Astrocyte (in vitro differentiated cells and primary cell): ENCODE measurements around the gene GHRL. TPM values are rescaled to one million over a fixed set of nuclear protein-coding genes. Genes with fewer than 3 reads are reported as not detected.

ENCODE experiments used
- DNase-seq: peaks from one replicate; pipeline ENCODE4 v3.0.0-alpha.2; 2010; ENCODE audit warnings: low read depth
- FAIRE-seq: peaks from 2 replicates; lab custom pipeline; 2011; peaks lifted over from hg19 to GRCh38; lab: Jason Lieb, UNC
- H2AFZ ChIP-seq: 2 replicates; pipeline ENCODE4 v1.6.0; 2012; ENCODE audit warnings: low read depth, low read length, inconsistent platforms
- H3K27ac ChIP-seq: 2 replicates; pipeline ENCODE4 v1.5.1; 2011; ENCODE audit warnings: low read depth, low read length, inconsistent platforms
- H3K27me3 ChIP-seq: 2 replicates; pipeline ENCODE4 v1.6.0; 2011; ENCODE audit warnings: low read length, inconsistent platforms; ENCODE audit not compliant: insufficient read depth
- H3K36me3 ChIP-seq: 2 replicates; pipeline ENCODE4 v1.5.1; 2011; ENCODE audit warnings: low read length, inconsistent platforms; ENCODE audit not compliant: insufficient read depth
- H3K4me1 ChIP-seq: 2 replicates; pipeline ENCODE4 v1.5.1; 2011; ENCODE audit warnings: low read length, inconsistent platforms; ENCODE audit not compliant: insufficient read depth
- H3K4me2 ChIP-seq: 2 replicates; pipeline ENCODE4 v1.6.0; 2012; ENCODE audit warnings: low read length, inconsistent platforms
- H3K4me3 ChIP-seq: 2 replicates; pipeline ENCODE4 v1.5.1; 2011; ENCODE audit warnings: low read depth, mild to moderate bottlenecking, low read length, inconsistent platforms; ENCODE audit not compliant: insufficient read depth
- H3K79me2 ChIP-seq: 2 replicates; pipeline ENCODE4 v1.6.0; 2012; ENCODE audit warnings: mild to moderate bottlenecking, low read length, inconsistent platforms; ENCODE audit not compliant: insufficient read depth
- H3K9ac ChIP-seq: 2 replicates; pipeline ENCODE4 v1.6.0; 2012; ENCODE audit warnings: mild to moderate bottlenecking, low read length, inconsistent platforms
- H3K9me3 ChIP-seq: 2 replicates; pipeline ENCODE4 v1.5.1; 2012; ENCODE audit warnings: low read depth, mild to moderate bottlenecking, low read length, inconsistent platforms; ENCODE audit not compliant: insufficient read depth
- H4K20me1 ChIP-seq: 2 replicates; pipeline ENCODE4 v1.6.0; 2012; ENCODE audit warnings: low read length, inconsistent platforms; ENCODE audit not compliant: insufficient read depth
- H3K27ac Mint-ChIP-seq: one replicate; pipeline ENCODE4 v1.8.0; 2021; ENCODE audit warnings: mild to moderate bottlenecking, mixed read lengths; ENCODE audit not compliant: unreplicated experiment
- H3K27me3 Mint-ChIP-seq: one replicate; pipeline ENCODE4 v1.8.0; 2021; ENCODE audit warnings: low read depth, mixed read lengths; ENCODE audit not compliant: unreplicated experiment
- H3K36me3 Mint-ChIP-seq: one replicate; pipeline ENCODE4 v1.8.0; 2021; ENCODE audit warnings: low read depth, mixed read lengths; ENCODE audit not compliant: unreplicated experiment
- H3K4me1 Mint-ChIP-seq: one replicate; pipeline ENCODE4 v1.8.0; 2021; ENCODE audit warnings: low read depth, mixed read lengths; ENCODE audit not compliant: unreplicated experiment
- H3K4me3 Mint-ChIP-seq: one replicate; pipeline ENCODE4 v1.8.0; 2021; ENCODE audit warnings: mild to moderate bottlenecking, moderate library complexity, mixed read lengths; ENCODE audit not compliant: unreplicated experiment
- H3K9me3 Mint-ChIP-seq: one replicate; pipeline ENCODE4 v1.8.0; 2021; ENCODE audit warnings: mild to moderate bottlenecking, mixed read lengths; ENCODE audit not compliant: unreplicated experiment
- CTCF ChIP-seq: IDR thresholded peaks from 2 replicates; pipeline ENCODE4 v1.5.1; 2011; ENCODE audit warnings: low read depth, mild to moderate bottlenecking, inconsistent platforms, low read length, moderate library complexity; ENCODE audit not compliant: insufficient read depth
- EZH2 ChIP-seq: IDR thresholded peaks from 2 replicates; pipeline ENCODE4 v1.6.1; 2012; ENCODE audit warnings: mild to moderate bottlenecking, low read length, inconsistent platforms; ENCODE audit not compliant: insufficient read depth
- total RNA-seq: library from RNA; stranded (reverse); gene quantifications from 2 replicates; pipeline ENCODE4 v1.2.1, GENCODE V29; 2021

Gene GHRL
- total RNA-seq, 1 donor from 2014 or later, result not detected

DNA sequence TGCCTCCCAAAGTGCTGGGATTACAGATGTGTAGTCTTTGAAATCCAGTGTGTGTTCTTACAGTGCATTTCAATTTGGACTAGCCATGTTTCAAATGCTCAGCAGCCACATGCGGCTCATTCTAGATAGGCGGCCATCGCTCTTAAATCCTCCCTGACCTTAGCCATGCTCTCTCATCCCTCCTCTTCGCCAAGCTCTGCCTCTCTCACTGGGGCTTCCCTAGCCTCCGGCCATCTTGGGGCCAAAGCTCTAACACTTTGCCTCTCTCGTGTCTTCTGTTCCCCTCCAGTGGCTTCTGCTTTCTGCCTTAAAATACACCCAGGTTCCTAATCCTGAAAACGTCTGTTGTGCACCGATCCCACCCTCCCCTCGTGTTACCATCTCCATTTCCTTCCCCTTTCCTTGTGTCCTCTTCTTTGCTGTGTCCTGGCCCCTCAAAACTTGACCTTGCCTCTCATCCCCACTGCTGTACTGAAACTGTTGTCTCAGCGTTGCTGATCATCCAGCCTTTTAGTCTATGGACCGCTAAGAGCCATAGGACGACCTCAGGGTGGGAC is 1.4 kb upstream of the GHRL start:
- no peaks in the 10 kb centered on the region for H3K79me2 ChIP-seq
- no peak for TF ChIP-seq CTCF
- no peak for TF ChIP-seq EZH2
- Mint-ChIP-seq H3K4me3 (no peak overlapping the region), H3K4me1 (peaks cover 2% of the 10 kb centered on the region), H3K9me3 (no peaks in the 10 kb centered on the region), H3K36me3 (peaks cover 26% of the 10 kb centered on the region), H3K27me3 (no peaks in the 10 kb centered on the region), H3K27ac (no peak overlapping the region)
- H3K9ac ChIP-seq, result no peak overlapping the region
- peaks cover 9% of the 10 kb centered on the region for H4K20me1 ChIP-seq
- no peaks in the 10 kb centered on the region for H3K27me3 ChIP-seq
- H3K36me3 ChIP-seq, result peaks cover 3% of the 10 kb centered on the region
- H3K4me2 ChIP-seq, result no peak overlapping the region
- H3K9me3 ChIP-seq, result no peaks in the 10 kb centered on the region
- H3K4me3 ChIP-seq, result no peak overlapping the region
- H2AFZ ChIP-seq, result no peak overlapping the region
- H3K27ac ChIP-seq, result no peak overlapping the region
- FAIRE-seq (no peak), DNase-seq (no peak)
- peaks cover 7% of the 10 kb centered on the region for H3K4me1 ChIP-seq

DNA sequence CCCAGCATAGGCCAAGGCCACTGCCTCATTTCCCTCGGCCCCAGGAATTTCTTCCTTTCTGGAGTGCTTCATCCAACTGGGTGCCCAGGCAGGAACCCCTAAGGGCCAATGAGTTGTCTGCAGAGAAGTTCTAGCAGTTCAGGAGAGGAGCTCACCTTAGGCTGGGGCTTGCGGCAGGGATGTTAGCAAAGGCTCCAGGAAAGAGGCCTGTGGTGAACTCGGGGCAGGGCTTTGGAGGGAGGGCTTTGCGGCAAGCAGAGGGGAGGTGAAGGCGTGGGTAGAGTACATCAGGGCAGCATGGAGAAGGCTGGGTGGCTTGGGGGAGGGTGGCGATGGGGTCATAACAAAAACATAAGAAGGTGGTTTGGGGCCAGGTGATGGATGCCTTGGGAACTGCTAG is 1.1 kb downstream of the GHRL start:
- TF ChIP-seq CTCF (no peak), EZH2 (no peak)
- DNase-seq (no peak), FAIRE-seq (no peak)
- Histone ChIP-seq H3K27ac (no peak overlapping the region), H3K4me2 (no peak overlapping the region), H3K4me3 (no peak overlapping the region), H4K20me1 (peaks cover 4% of the 10 kb centered on the region), H3K9ac (no peak overlapping the region), H3K9me3 (no peaks in the 10 kb centered on the region), H3K79me2 (no peaks in the 10 kb centered on the region), H3K4me1 (peaks cover 16% of the 10 kb centered on the region), H3K36me3 (peaks cover 6% of the 10 kb centered on the region), H3K27me3 (no peaks in the 10 kb centered on the region), H2AFZ (no peak overlapping the region)
- Mint-ChIP-seq H3K4me3 (no peak overlapping the region), H3K9me3 (no peaks in the 10 kb centered on the region), H3K36me3 (peaks cover 32% of the 10 kb centered on the region), H3K27ac (no peak overlapping the region), H3K27me3 (no peaks in the 10 kb centered on the region), H3K4me1 (peaks cover 10% of the 10 kb centered on the region)

DNA sequence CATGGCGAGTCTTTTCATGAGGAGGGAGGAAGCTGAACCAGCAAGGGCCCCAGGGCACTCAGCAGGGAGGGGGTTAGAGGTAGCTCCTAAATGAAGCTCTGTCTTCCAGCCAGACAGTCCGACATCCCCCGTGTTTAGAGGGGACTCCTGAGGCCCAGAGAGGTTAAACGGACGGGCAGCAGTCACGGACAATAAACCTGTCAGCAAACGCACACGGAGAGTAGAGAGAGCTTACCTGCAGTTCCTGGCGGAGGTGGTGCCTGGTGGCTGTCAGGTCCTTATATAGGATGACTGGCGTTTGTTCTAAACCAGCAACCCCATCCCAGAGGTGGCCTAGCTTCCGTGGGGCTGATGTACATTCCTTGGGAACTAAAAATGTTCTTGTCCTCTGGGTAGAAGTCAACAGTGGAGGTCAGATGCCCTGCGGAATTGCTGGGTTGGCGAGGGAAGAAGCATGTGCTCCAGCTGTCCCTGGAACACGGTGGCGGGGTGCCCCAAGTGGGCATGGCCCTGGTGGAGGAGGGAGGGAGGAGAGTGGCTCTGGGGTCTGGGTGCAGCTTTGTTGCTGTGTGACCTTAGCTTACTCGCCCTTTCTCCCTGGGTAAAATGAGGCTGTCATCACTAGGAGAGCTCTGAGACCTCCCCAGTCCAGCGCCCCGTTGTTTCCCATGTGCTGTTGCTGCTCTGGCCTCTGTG is 2.1 kb downstream of the GHRL start:
- Histone ChIP-seq H3K9ac (no peak overlapping the region), H3K4me2 (no peak overlapping the region), H3K36me3 (peaks cover 6% of the 10 kb centered on the region), H3K79me2 (no peaks in the 10 kb centered on the region), H4K20me1 (peaks cover 4% of the 10 kb centered on the region), H3K9me3 (no peaks in the 10 kb centered on the region), H3K27me3 (no peaks in the 10 kb centered on the region), H3K4me1 (peaks cover 17% of the 10 kb centered on the region), H3K27ac (no peak overlapping the region), H2AFZ (no peak overlapping the region), H3K4me3 (no peak overlapping the region)
- Mint-ChIP-seq H3K4me3 (no peak overlapping the region), H3K36me3 (peaks cover 32% of the 10 kb centered on the region), H3K4me1 (peaks cover 17% of the 10 kb centered on the region), H3K9me3 (no peaks in the 10 kb centered on the region), H3K27ac (no peak overlapping the region), H3K27me3 (no peaks in the 10 kb centered on the region)
- DNase-seq (no peak), FAIRE-seq (no peak)
- TF ChIP-seq EZH2 (no peak), CTCF (no peak)
